Activated B cell treated with CpG ODN at 0.5 μM for 24 hours (primary cell): Measurements from ENCODE around the gene LRRN3. TPM values are rescaled to one million over a fixed set of nuclear protein-coding genes. Genes with fewer than 3 reads are reported as not detected.

Experiments used
- ATAC-seq: fragments of 200-7000 bp; cut with Tn5 transposase; one replicate; pipeline ENCODE4 v1.10.0; 2021; ENCODE audit warnings: low read depth, mild to moderate bottlenecking, moderate library complexity
- CTCF ChIA-PET: fragments of 350-600 bp; sonication (Branson Sonifier 250); formaldehyde crosslinking; loops from one replicate; lab custom pipeline; 2021; ENCODE audit warnings: antibody characterized with exemption; lab: Charles Lee
- POLR2A ChIA-PET: fragments of 350-600 bp; sonication (Branson Sonifier 250); formaldehyde crosslinking; loops from one replicate; lab custom pipeline; 2021; ENCODE audit warnings: antibody characterized with exemption; lab: Charles Lee
- DNase-seq: peaks from one replicate; pipeline ENCODE4 v3.0.0; 2022
- H3K27ac Mint-ChIP-seq: one replicate; pipeline ENCODE4 v1.8.0; 2020; ENCODE audit warnings: mixed read lengths
- H3K27me3 Mint-ChIP-seq: one replicate; pipeline ENCODE4 v1.8.0; 2021; ENCODE audit warnings: mixed read lengths
- H3K36me3 Mint-ChIP-seq: one replicate; pipeline ENCODE4 v1.8.0; 2021; ENCODE audit warnings: low read depth, mixed read lengths
- H3K4me1 Mint-ChIP-seq: one replicate; pipeline ENCODE4 v1.8.0; 2021; ENCODE audit warnings: mixed read lengths
- H3K4me3 Mint-ChIP-seq: one replicate; pipeline ENCODE4 v1.8.0; 2020; ENCODE audit warnings: mild to moderate bottlenecking, mixed read lengths
- H3K9me3 Mint-ChIP-seq: one replicate; pipeline ENCODE4 v1.8.0; 2020; ENCODE audit warnings: mixed read lengths
- CTCF ChIP-seq: fragments of 200-600 bp; IDR thresholded peaks from one replicate; pipeline ENCODE4 v1.8.0; 2022; ENCODE audit warnings: antibody characterized with exemption, mild to moderate bottlenecking
- intact Hi-C: fragments of 100-400 bp; cut with micrococcal nuclease; formaldehyde crosslinking; loops from one replicate; pipeline ENCODE4 v1.15.1; 2024
- total RNA-seq: library from RNA; stranded (reverse); gene quantifications from 2 replicates; pipeline ENCODE4 v1.2.3, GENCODE V29; 2022

The LRRN3 gene
- total RNA-seq, 1 donor from 2014 or later, result not detected

GRCh38 chr7:111147708-111148533 lies 57.0 kb downstream of the LRRN3 start:
- ATAC-seq (no peak), DNase-seq (no peak)
- Mint-ChIP-seq H3K4me3 (no peak overlapping the region), H3K4me1 (no peaks in the 10 kb centered on the region), H3K36me3 (no peaks in the 10 kb centered on the region), H3K27me3 (no peaks in the 10 kb centered on the region), H3K27ac (no peak overlapping the region), H3K9me3 (no peaks in the 10 kb centered on the region)
- ChIA-PET POLR2A (no interaction called here), CTCF (no interaction called here)
- intact Hi-C loops, result no loop called here
- TF ChIP-seq CTCF, result no peak

- no peaks in the 10 kb centered on the region for H3K27me3 Mint-ChIP-seq
- TF ChIP-seq CTCF, result no peak
- ChIA-PET CTCF (interaction anchor here (0.8 kb wide), 1 partner anchor 52 kb away, joined by 3 read pairs; no protein-coding TSS in a partner anchor), POLR2A (no interaction called here)
- no peaks in the 10 kb centered on the region for H3K9me3 Mint-ChIP-seq
- no peaks in the 10 kb centered on the region for H3K36me3 Mint-ChIP-seq
- H3K27ac Mint-ChIP-seq, result no peak overlapping the region
- DNase-seq (no peak), ATAC-seq (no peak)
- intact Hi-C loops, result no loop called here
- H3K4me1 Mint-ChIP-seq, result no peaks in the 10 kb centered on the region
- H3K4me3 Mint-ChIP-seq, result no peak overlapping the region
Measured at GRCh38 chr7:111150709-111151108, 59.8 kb downstream of the LRRN3 start.

- no peak for ATAC-seq
- no peak for DNase-seq
- no peak overlapping the region for H3K27ac Mint-ChIP-seq
- H3K27me3 Mint-ChIP-seq, result no peaks in the 10 kb centered on the region
- CTCF ChIA-PET, result no interaction called here
- TF ChIP-seq CTCF, result no peak
- intact Hi-C loops, result no loop called here
- H3K36me3 Mint-ChIP-seq, result no peaks in the 10 kb centered on the region
- H3K9me3 Mint-ChIP-seq, result no peaks in the 10 kb centered on the region
- POLR2A ChIA-PET, result no interaction called here
- H3K4me1 Mint-ChIP-seq, result no peaks in the 10 kb centered on the region
- no peak overlapping the region for H3K4me3 Mint-ChIP-seq
Measured at GRCh38 chr7:111159426-111159825, 68.5 kb downstream of the LRRN3 start.

- POLR2A ChIA-PET, result no interaction called here
- DNase-seq (no peak), ATAC-seq (no peak)
- Mint-ChIP-seq H3K36me3 (no peaks in the 10 kb centered on the region), H3K4me1 (no peaks in the 10 kb centered on the region), H3K27me3 (no peaks in the 10 kb centered on the region), H3K4me3 (no peak overlapping the region), H3K9me3 (no peaks in the 10 kb centered on the region), H3K27ac (no peak overlapping the region)
- TF ChIP-seq CTCF, result no peak
- CTCF ChIA-PET, result no interaction called here
- intact Hi-C loops, result no loop called here
Measured at GRCh38 chr7:111160297-111160696, 69.4 kb downstream of the LRRN3 start.

GRCh38 chr7:111162692-111163091 lies 71.8 kb downstream of the LRRN3 start:
- ATAC-seq (no peak), DNase-seq (no peak)
- Mint-ChIP-seq H3K4me1 (no peaks in the 10 kb centered on the region), H3K27me3 (no peaks in the 10 kb centered on the region), H3K27ac (no peak overlapping the region), H3K36me3 (no peaks in the 10 kb centered on the region), H3K9me3 (no peaks in the 10 kb centered on the region), H3K4me3 (no peak overlapping the region)
- ChIA-PET CTCF (no interaction called here), POLR2A (no interaction called here)
- intact Hi-C loops, result no loop called here
- TF ChIP-seq CTCF, result no peak
